ENCODE results near the gene RER1. TPM values are rescaled to one million over a fixed set of nuclear protein-coding genes. Genes with fewer than 3 reads are reported as not detected.

RER1 gene
- total RNA-seq, 1 experiment from 2014 or later = 110 TPM

- Histone ChIP-seq H3K79me1 (ENCODE audit: insufficient read depth, low read depth, low read length, poor library complexity, severe bottlenecking) (no peaks in the 10 kb centered on the region), H4K20me1 (ENCODE audit: control insufficient read depth, insufficient read depth, insufficient read length) (no peaks in the 10 kb centered on the region), H3K23ac (ENCODE audit: insufficient read length, low read depth, low read length) (no peak overlapping the region), H2BK20ac (ENCODE audit: low read depth, low read length, poor library complexity, severe bottlenecking) (no peak overlapping the region), H2BK12ac (ENCODE audit: insufficient read length, low read depth, low read length) (no peak overlapping the region), H4K5ac (ENCODE audit: insufficient read length, low read depth, low read length) (no peak overlapping the region), H3K9ac (ENCODE audit: extremely low read depth, insufficient read length, low read length) (no peak overlapping the region), H3K27ac (ENCODE audit: insufficient read length, low read depth, low read length) (no peak overlapping the region), H3K27me3 (ENCODE audit: insufficient read depth, low read length) (no peaks in the 10 kb centered on the region), H3K9me3 (ENCODE audit: control insufficient read depth, low read depth, low read length) (no peaks in the 10 kb centered on the region), H4K91ac (ENCODE audit: insufficient read length, low read depth, low read length) (no peak overlapping the region), H2BK15ac (ENCODE audit: low read depth, low read length) (no peak overlapping the region), H2BK5ac (ENCODE audit: insufficient read length, low read length) (no peak overlapping the region), H2BK120ac (ENCODE audit: low read depth, low read length, poor library complexity, severe bottlenecking) (no peak overlapping the region), H3K23me2 (ENCODE audit: insufficient read length, low read depth, low read length, poor library complexity, severe bottlenecking) (no peaks in the 10 kb centered on the region), H3K4me2 (ENCODE audit: insufficient read depth, insufficient read length, low read length) (no peak overlapping the region), H3K18ac (ENCODE audit: insufficient read length, low read depth, low read length) (no peak overlapping the region), H3K4me1 (ENCODE audit: insufficient read depth, low read length) (no peaks in the 10 kb centered on the region), H4K8ac (replicated peaks; ENCODE audit: insufficient read length, low read depth, low read length) (no peak overlapping the region), H3T11ph (ENCODE audit: low read length) (no peak overlapping the region), H2AK5ac (ENCODE audit: insufficient read length, low read length) (no peak overlapping the region), H3K14ac (ENCODE audit: insufficient read depth, low read length) (no peak overlapping the region), H3K56ac (ENCODE audit: insufficient read length, low read depth, low read length) (no peak overlapping the region), H2AFZ (ENCODE audit: low read length) (no peak overlapping the region), H3K4ac (ENCODE audit: low read depth, low read length) (no peak overlapping the region), H3K79me2 (ENCODE audit: insufficient read depth, low read length) (no peaks in the 10 kb centered on the region)
- no peak overlapping the region for H3K4me3 Mint-ChIP-seq
- no peak overlapping the region; a peak in 1 of 7 replicates for H3K27ac Mint-ChIP-seq
- TF ChIP-seq, protein P1, sequence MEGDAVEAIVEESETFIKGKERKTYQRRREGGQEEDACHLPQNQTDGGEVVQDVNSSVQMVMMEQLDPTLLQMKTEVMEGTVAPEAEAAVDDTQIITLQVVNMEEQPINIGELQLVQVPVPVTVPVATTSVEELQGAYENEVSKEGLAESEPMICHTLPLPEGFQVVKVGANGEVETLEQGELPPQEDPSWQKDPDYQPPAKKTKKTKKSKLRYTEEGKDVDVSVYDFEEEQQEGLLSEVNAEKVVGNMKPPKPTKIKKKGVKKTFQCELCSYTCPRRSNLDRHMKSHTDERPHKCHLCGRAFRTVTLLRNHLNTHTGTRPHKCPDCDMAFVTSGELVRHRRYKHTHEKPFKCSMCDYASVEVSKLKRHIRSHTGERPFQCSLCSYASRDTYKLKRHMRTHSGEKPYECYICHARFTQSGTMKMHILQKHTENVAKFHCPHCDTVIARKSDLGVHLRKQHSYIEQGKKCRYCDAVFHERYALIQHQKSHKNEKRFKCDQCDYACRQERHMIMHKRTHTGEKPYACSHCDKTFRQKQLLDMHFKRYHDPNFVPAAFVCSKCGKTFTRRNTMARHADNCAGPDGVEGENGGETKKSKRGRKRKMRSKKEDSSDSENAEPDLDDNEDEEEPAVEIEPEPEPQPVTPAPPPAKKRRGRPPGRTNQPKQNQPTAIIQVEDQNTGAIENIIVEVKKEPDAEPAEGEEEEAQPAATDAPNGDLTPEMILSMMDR (conservative IDR thresholded peaks at IDR 0.05) = no peak
- H3K9me3 Mint-ChIP-seq = no peaks in the 10 kb centered on the region
- DNase-seq = no peak
- WGBS (ENCODE audit: extremely low coverage, insufficient read length, low lambda C conversion rate) = no CpG with 5 or more reads among the region's 7 CpGs
- H3K36me3 Mint-ChIP-seq (ENCODE audit: insufficient read depth in 1 of 3, low read depth in 3 of 3) = no peaks in the 10 kb centered on the region
- 0 out of 4 replicates have a peak, but pooled peaks cover 0 to 2% of the 10 kb centered on the region in 2 experiments for H3K4me1 Mint-ChIP-seq
- H3K27me3 Mint-ChIP-seq (ENCODE audit: low read depth) = peaks cover 38% of the 10 kb centered on the region
Observed at GRCh38 chr1:2436876-2437275, 45.2 kb downstream of the RER1 start.
